HCT116 (cell line): Measurements from ENCODE around the gene NKIRAS2.

Source experiments
- ATF3 ChIP-seq: IDR thresholded peaks from 2 replicates; pipeline ENCODE4 v1.6.1; 2012
- CTCF ChIP-seq, 3 experiments: fragments of 200-600 bp in 1 of 3; sonication (generic) in 1 of 3; IDR thresholded peaks in 2 of 3; conservative IDR thresholded peaks in 1 of 3; 2 replicates each; pipeline ENCODE4 v1.5.1; 2012 to 2017; ENCODE audit warnings: low read depth in 2 of 3, low read length in 2 of 3, antibody characterized with exemption in 1 of 3, borderline replicate concordance in 1 of 3, control low read depth in 1 of 3, mild to moderate bottlenecking in 1 of 3, mixed read lengths in 1 of 3, mixed run types in 1 of 3, moderate library complexity in 1 of 3; ENCODE audit not compliant: insufficient read depth in 1 of 3
- EZH2 ChIP-seq: fragments of 200-600 bp; sonication (generic); IDR thresholded peaks from 2 replicates; pipeline ENCODE4 v1.6.1; 2017; ENCODE audit warnings: antibody characterized with exemption, mixed run types
- FOSL1 ChIP-seq: IDR thresholded peaks from 2 replicates; pipeline ENCODE4 v1.6.1; 2012; ENCODE audit warnings: low read depth
- JUND ChIP-seq: IDR thresholded peaks from 2 replicates; pipeline ENCODE4 v1.6.1; 2012
- MAX ChIP-seq: IDR thresholded peaks from 2 replicates; pipeline ENCODE4 v1.6.1; 2012
- POLR2A ChIP-seq: IDR thresholded peaks from 2 replicates; pipeline ENCODE4 v1.7.0; 2011; ENCODE audit warnings: borderline replicate concordance; ENCODE audit not compliant: insufficient read depth, insufficient read length; ENCODE audit errors: extremely low read depth
- POLR2AphosphoS5 ChIP-seq: IDR thresholded peaks from 2 replicates; pipeline ENCODE4 v1.6.1; 2011; ENCODE audit warnings: mild to moderate bottlenecking, low read depth, low read length, moderate library complexity
- SIN3A ChIP-seq: IDR thresholded peaks from 2 replicates; pipeline ENCODE4 v1.6.1; 2012; ENCODE audit warnings: low read depth

DNA sequence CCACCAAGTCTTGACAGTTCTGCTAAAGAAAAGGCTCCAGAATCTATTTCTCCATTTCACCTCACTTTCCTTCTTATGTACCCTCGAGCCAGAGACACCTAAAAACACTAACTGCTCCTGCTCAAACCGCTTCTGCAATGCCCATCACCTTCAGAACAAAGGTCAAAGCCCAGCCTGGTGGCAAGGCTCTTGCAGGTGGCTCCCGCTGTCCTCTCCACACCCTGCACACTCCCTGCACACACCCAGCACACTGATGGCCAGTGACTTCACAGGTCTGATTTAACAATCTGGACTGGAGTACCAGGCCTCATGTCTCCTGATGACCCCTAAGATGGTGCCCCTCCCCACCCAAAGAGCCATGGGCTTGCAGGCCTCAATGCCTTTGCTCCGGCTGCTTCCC, 40.3 kb downstream of the NKIRAS2 start:
- no peak for TF ChIP-seq POLR2A
- TF ChIP-seq CTCF (IDR thresholded peaks at IDR 0.05 in 2 of 3, conservative IDR thresholded peaks at IDR 0.05 in 1 of 3; ENCODE audit: borderline replicate concordance in 1 of 3, insufficient read depth in 1 of 3, low read depth in 2 of 3, low read length in 2 of 3): no peak
- TF ChIP-seq POLR2AphosphoS5: no peak
- TF ChIP-seq EZH2: no peak
- TF ChIP-seq MAX: no peak
- TF ChIP-seq SIN3A: no peak
- TF ChIP-seq JUND: no peak
- TF ChIP-seq ATF3: no peak
- TF ChIP-seq FOSL1: no peak
